Measurements from ENCODE around the gene KCTD4. TPM values are rescaled to one million over a fixed set of nuclear protein-coding genes. Genes with fewer than 3 reads are reported as not detected.

Gene KCTD4
- total RNA-seq, 1 donor, result not detected

GRCh38 chr13:45167611-45168554 lies 33.0 kb downstream of the KCTD4 start:
- H3K27me3 ChIP-seq (ENCODE audit: insufficient read depth, low read length), result no peaks in the 10 kb centered on the region
- H3K9me3 ChIP-seq (ENCODE audit: low read depth, low read length), result no peaks in the 10 kb centered on the region
- H3K4me1 ChIP-seq (ENCODE audit: insufficient read depth, low read length), result no peaks in the 10 kb centered on the region
- no peak overlapping the region for H3K4me3 ChIP-seq (ENCODE audit: low read length)

DNA sequence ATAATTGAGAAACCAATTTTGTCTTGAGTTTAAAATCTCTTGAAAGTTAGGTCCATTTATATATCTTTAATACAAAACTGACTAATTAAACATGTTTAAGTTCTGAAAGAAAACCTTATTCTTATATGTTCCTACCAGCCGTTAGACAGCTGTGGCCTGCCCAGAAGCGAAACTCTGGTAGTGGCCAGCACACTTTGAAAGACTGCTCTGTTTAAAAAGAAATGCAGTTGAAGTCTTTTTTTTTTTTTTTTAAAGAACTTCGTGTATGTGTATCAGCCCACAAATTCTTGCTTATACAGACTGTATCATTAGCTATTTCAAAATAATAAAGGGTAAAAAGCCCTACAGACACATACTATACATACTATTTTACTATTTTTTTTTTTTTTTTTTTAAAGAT lies 34.0 kb downstream of the KCTD4 start:
- H3K4me1 ChIP-seq (ENCODE audit: insufficient read depth, low read length), result no peaks in the 10 kb centered on the region
- H3K27me3 ChIP-seq (ENCODE audit: insufficient read depth, low read length), result no peaks in the 10 kb centered on the region
- no peak overlapping the region for H3K4me3 ChIP-seq (ENCODE audit: low read length)
- H3K9me3 ChIP-seq (ENCODE audit: low read depth, low read length), result no peaks in the 10 kb centered on the region

DNA sequence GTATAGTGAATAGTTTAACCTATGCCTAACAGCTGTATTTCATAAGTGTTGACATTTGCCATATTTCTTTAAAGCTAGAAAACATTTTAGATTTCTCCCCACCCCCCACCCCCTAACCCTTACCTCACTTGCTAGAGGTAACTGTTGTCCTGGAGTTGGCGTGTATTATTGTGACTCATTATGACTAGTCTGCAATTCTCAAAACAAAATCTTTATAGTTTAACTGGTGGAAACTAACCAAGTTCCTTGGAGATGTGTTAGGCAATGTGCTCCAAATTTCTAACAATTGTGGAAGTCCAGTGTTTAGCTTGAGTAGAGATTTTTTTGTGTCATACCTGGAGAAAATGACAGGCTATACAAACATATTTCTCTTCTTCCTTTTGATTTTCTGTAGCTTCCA lies 38.0 kb downstream of the KCTD4 start:
- no peaks in the 10 kb centered on the region for H3K27me3 ChIP-seq (ENCODE audit: insufficient read depth, low read length)
- H3K4me3 ChIP-seq (ENCODE audit: low read length), result no peak overlapping the region
- H3K9me3 ChIP-seq (ENCODE audit: low read depth, low read length), result no peaks in the 10 kb centered on the region
- no peaks in the 10 kb centered on the region for H3K4me1 ChIP-seq (ENCODE audit: insufficient read depth, low read length)

- no peaks in the 10 kb centered on the region for H3K27me3 ChIP-seq (ENCODE audit: insufficient read depth, low read length)
- no peak overlapping the region for H3K4me3 ChIP-seq (ENCODE audit: low read length)
- no peaks in the 10 kb centered on the region for H3K4me1 ChIP-seq (ENCODE audit: insufficient read depth, low read length)
- H3K9me3 ChIP-seq (ENCODE audit: low read depth, low read length), result no peaks in the 10 kb centered on the region
These were observed 38.7 kb downstream of the KCTD4 start for GRCh38 chr13:45162194-45162593.

DNA sequence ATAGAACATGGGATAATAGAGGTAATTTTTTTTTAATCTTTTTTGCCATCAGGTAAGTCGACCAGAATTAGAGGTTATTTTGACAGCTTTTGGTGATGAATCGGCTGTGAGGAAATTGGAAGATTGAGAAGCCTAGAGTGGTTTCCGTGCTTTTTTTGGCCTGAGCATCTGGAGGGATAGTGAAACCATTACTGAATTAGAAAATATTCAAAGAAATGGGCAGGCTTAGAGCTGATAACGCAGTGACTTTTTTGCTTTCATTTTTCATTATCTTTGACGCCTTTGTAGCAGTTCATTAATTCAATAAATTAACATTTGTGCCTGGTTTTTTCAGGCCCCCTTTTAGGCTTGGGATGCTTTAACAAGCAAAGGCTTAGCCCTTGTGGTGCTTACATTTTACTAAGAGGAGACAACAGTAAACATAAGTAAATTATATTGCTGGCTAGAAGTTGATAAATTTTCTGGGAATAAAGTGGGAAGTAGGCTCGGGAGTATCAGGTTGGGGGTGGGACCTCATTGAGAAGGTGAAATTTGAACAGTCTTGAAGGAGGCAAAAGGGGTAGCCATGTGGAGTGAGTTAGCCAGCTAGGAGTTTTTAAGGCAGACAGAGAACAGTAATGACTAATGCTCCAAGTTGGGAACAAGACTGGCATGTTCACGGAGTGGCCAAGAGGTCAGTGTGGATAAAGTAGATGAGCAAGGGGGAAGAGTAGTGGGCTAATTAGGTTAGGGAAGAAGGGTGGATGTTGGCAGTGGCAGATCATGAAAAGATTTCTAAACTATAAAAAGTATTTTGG lies 44.1 kb downstream of the KCTD4 start:
- H3K9me3 ChIP-seq (ENCODE audit: low read depth, low read length), result no peaks in the 10 kb centered on the region
- H3K27me3 ChIP-seq (ENCODE audit: insufficient read depth, low read length), result no peaks in the 10 kb centered on the region
- H3K4me1 ChIP-seq (ENCODE audit: insufficient read depth, low read length), result no peaks in the 10 kb centered on the region
- H3K4me3 ChIP-seq (ENCODE audit: low read length), result no peak overlapping the region

GRCh38 chr13:45149964-45150363 lies 50.9 kb downstream of the KCTD4 start:
- Histone ChIP-seq H3K4me3 (ENCODE audit: low read length) (no peak overlapping the region), H3K27me3 (ENCODE audit: insufficient read depth, low read length) (no peaks in the 10 kb centered on the region), H3K4me1 (ENCODE audit: insufficient read depth, low read length) (no peaks in the 10 kb centered on the region), H3K9me3 (ENCODE audit: low read depth, low read length) (no peaks in the 10 kb centered on the region)

- Histone ChIP-seq H3K27me3 (ENCODE audit: insufficient read depth, low read length) (no peaks in the 10 kb centered on the region), H3K4me3 (ENCODE audit: low read length) (no peak overlapping the region), H3K4me1 (ENCODE audit: insufficient read depth, low read length) (no peaks in the 10 kb centered on the region), H3K9me3 (ENCODE audit: low read depth, low read length) (no peaks in the 10 kb centered on the region)
These were observed 57.5 kb downstream of the KCTD4 start for GRCh38 chr13:45143346-45143751.

Other genes with a start within 250 kb of the KCTD4 start
- gene NUFIP1, start 211.6 kb downstream of the KCTD4 start, total RNA-seq, result 2.9 TPM
- 22.4 TPM for gene GPALPP1, start 211.5 kb downstream of the KCTD4 start, total RNA-seq
- 17.2 TPM for gene GTF2F2, start 80.5 kb downstream of the KCTD4 start, total RNA-seq
- 8,838 TPM for gene TPT1, start 140.1 kb upstream of the KCTD4 start, total RNA-seq
- gene SLC25A30, start 217.3 kb upstream of the KCTD4 start, total RNA-seq, result 23.7 TPM